HCT116 (cell line): Measurements from ENCODE around the gene ANGPT4. TPM values are rescaled to one million over a fixed set of nuclear protein-coding genes. Genes with fewer than 3 reads are reported as not detected.

ENCODE experiments used
- ATAC-seq: fragments of 200-7000 bp; cut with Tn5 transposase; 2 replicates; pipeline ENCODE4 v1.9.1; 2020; ENCODE audit warnings: mild to moderate bottlenecking, moderate library complexity
- BruUV-seq: library from RNA; stranded (reverse); fragments of 400-500 nt; replicated peaks from 2 replicates; lab custom pipeline; 2021; lab: Mats Ljungman, UMichigan
- CTCF ChIA-PET: fragments of 300-600 bp; sonication (Branson Sonifier 250); formaldehyde crosslinking; loops from one replicate; lab custom pipeline; 2021; ENCODE audit warnings: antibody characterized with exemption; lab: Charles Lee
- POLR2A ChIA-PET: fragments of 300-600, 350-600 bp; sonication (Branson Sonifier 250); formaldehyde crosslinking; loops from one replicate; lab custom pipeline; 2021; ENCODE audit warnings: antibody characterized with exemption; lab: Charles Lee
- RAD21 ChIA-PET, 2 experiments: fragments of 300-600 bp; sonication (Branson Sonifier 250); formaldehyde crosslinking; loops; one replicate each; lab custom pipeline; 2023; ENCODE audit warnings: low total read pairs in 2 of 2; ENCODE audit not compliant: uncharacterized antibody in 2 of 2, unreplicated experiment in 2 of 2, low non-redundant PET in 1 of 2; lab: Charles Lee
- DNase-seq: peaks from one replicate; pipeline ENCODE4 v3.0.0-alpha.2; 2010; ENCODE audit warnings: low read depth, low spot score
- H2AFZ ChIP-seq: fragments of 200-600 bp; shearing (Covaris generic), sonication (generic); 2 replicates; pipeline ENCODE4 v1.6.1; 2017; ENCODE audit warnings: low read depth, mixed run types, mixed read lengths, antibody characterized with exemption, low read length; ENCODE audit not compliant: poor library complexity, severe bottlenecking
- H3K27ac ChIP-seq: 2 replicates; pipeline ENCODE4 v1.5.1; 2012; ENCODE audit warnings: low read depth, low read length
- H3K27me3 ChIP-seq: fragments of 200-600 bp; sonication (generic); 2 replicates; pipeline ENCODE4 v1.6.1; 2016; ENCODE audit warnings: mixed run types, low read length, mixed read lengths; ENCODE audit not compliant: insufficient read depth
- H3K36me3 ChIP-seq, 2 experiments: fragments of 200-500 bp in 1 of 2; fragments of 200-600 bp in 1 of 2; sonication (Bioruptor generic) in 1 of 2; sonication (generic) in 1 of 2; 2 replicates each; pipeline versions ENCODE4 v1.5.1 to v1.6.1; 2014 to 2016; ENCODE audit warnings: low read length in 2 of 2, inconsistent platforms in 1 of 2, mixed read lengths in 1 of 2, mixed run types in 1 of 2; ENCODE audit not compliant: insufficient read depth in 2 of 2, control insufficient read depth in 1 of 2
- H3K4me1 ChIP-seq, 2 experiments: fragments of 200-600 bp in 1 of 2; sonication (generic) in 1 of 2; 2 replicates each; pipeline versions ENCODE4 v1.5.1 to v1.6.1; 2012 to 2017; ENCODE audit warnings: low read length in 2 of 2, inconsistent platforms in 1 of 2, mild to moderate bottlenecking in 1 of 2, mixed read lengths in 1 of 2, mixed run types in 1 of 2, moderate library complexity in 1 of 2; ENCODE audit not compliant: insufficient read depth in 2 of 2, control insufficient read depth in 1 of 2
- H3K4me2 ChIP-seq: fragments of 200-600 bp; sonication (generic); 2 replicates; pipeline ENCODE4 v1.6.1; 2017; ENCODE audit warnings: mixed run types, low read length, mixed read lengths
- H3K4me3 ChIP-seq, 2 experiments: fragments of 200-600 bp in 1 of 2; sonication (generic) in 1 of 2; replicated peaks in 1 of 2; 2 replicates each; pipeline ENCODE4 v1.5.1; 2011 to 2016; ENCODE audit warnings: low read length in 2 of 2, control low read depth in 1 of 2, low read depth in 1 of 2, mild to moderate bottlenecking in 1 of 2, mixed read lengths in 1 of 2, mixed run types in 1 of 2
- H3K79me2 ChIP-seq: fragments of 200-600 bp; sonication (generic); 2 replicates; pipeline ENCODE4 v1.6.1; 2017; ENCODE audit warnings: mild to moderate bottlenecking, mixed run types, low read length, moderate library complexity, mixed read lengths; ENCODE audit not compliant: insufficient read depth
- H3K9ac ChIP-seq: fragments of 200-600 bp; sonication (generic); 2 replicates; pipeline ENCODE4 v1.6.1; 2016; ENCODE audit warnings: low read length, mixed read lengths
- H3K9me2 ChIP-seq: fragments of 200-600 bp; sonication (generic), shearing (Covaris generic); 2 replicates; pipeline ENCODE4 v1.6.1; 2017; ENCODE audit warnings: mixed run types, mild to moderate bottlenecking, moderate library complexity; ENCODE audit not compliant: insufficient read depth
- H3K9me3 ChIP-seq, 2 experiments: fragments of 200-500 bp in 1 of 2; fragments of 200-600 bp in 1 of 2; sonication (Bioruptor generic) in 1 of 2; sonication (generic) in 1 of 2; 2 replicates each; pipeline ENCODE4 v1.6.1; 2014 to 2017; ENCODE audit warnings: low read length in 2 of 2, mixed read lengths in 2 of 2, inconsistent platforms in 1 of 2, low read depth in 1 of 2, mild to moderate bottlenecking in 1 of 2, mixed run types in 1 of 2, moderate library complexity in 1 of 2; ENCODE audit not compliant: control insufficient read depth in 1 of 2, insufficient read depth in 1 of 2
- H4K20me1 ChIP-seq: fragments of 200-600 bp; sonication (generic), shearing (Covaris generic); 2 replicates; pipeline ENCODE4 v1.6.1; 2017; ENCODE audit warnings: mixed run types, mild to moderate bottlenecking, moderate library complexity; ENCODE audit not compliant: insufficient read depth
- ATF3 ChIP-seq: IDR thresholded peaks from 2 replicates; pipeline ENCODE4 v1.6.1; 2012
- CBX3 ChIP-seq: IDR thresholded peaks from 2 replicates; pipeline ENCODE4 v1.6.1; 2012; ENCODE audit warnings: low read depth
- CEBPB ChIP-seq: IDR thresholded peaks from 2 replicates; pipeline ENCODE4 v1.6.1; 2012; ENCODE audit warnings: low read depth
- EGR1 ChIP-seq: IDR thresholded peaks from 2 replicates; pipeline ENCODE4 v1.6.1; 2012; ENCODE audit warnings: low read depth
- EZH2phosphoT487 ChIP-seq: fragments of 200-600 bp; IDR thresholded peaks from 2 replicates; pipeline ENCODE4 v1.6.1; 2018; ENCODE audit warnings: antibody characterized with exemption, borderline replicate concordance
- JUND ChIP-seq: IDR thresholded peaks from 2 replicates; pipeline ENCODE4 v1.6.1; 2012
- REST ChIP-seq: IDR thresholded peaks from 2 replicates; pipeline ENCODE4 v1.6.1; 2012; ENCODE audit warnings: low read depth
- SIN3A ChIP-seq: IDR thresholded peaks from 2 replicates; pipeline ENCODE4 v1.6.1; 2012; ENCODE audit warnings: low read depth
- SP1 ChIP-seq: IDR thresholded peaks from 2 replicates; pipeline ENCODE4 v1.6.1; 2012; ENCODE audit warnings: low read depth
- SRF ChIP-seq: IDR thresholded peaks from 2 replicates; pipeline ENCODE4 v1.6.1; 2012; ENCODE audit warnings: low read depth
- YY1 ChIP-seq: IDR thresholded peaks from 2 replicates; pipeline ENCODE4 v1.6.1; 2011; ENCODE audit warnings: low read length, low read depth, moderate library complexity, mild to moderate bottlenecking; ENCODE audit not compliant: insufficient replicate concordance; ENCODE audit errors: extremely low read depth
- ZFX ChIP-seq: fragments of 450-650 bp; IDR thresholded peaks from 2 replicates; pipeline ENCODE4 v1.6.1; 2017
- ZNF274 ChIP-seq: fragments of 200-500 bp; sonication (Bioruptor generic); IDR thresholded peaks from 2 replicates; pipeline ENCODE4 v1.6.1; 2014; ENCODE audit warnings: mild to moderate bottlenecking, low read depth, low read length, inconsistent platforms
- intact Hi-C: fragments of 100-400 bp; cut with micrococcal nuclease; formaldehyde crosslinking; loops from 2 replicates; pipeline ENCODE4 v1.10.0; 2022
- total RNA-seq: library from RNA; stranded (reverse); gene quantifications from one replicate; pipeline ENCODE4 v1.2.1, GENCODE V29; 2021; ENCODE audit not compliant: unreplicated experiment

ANGPT4 gene
- total RNA-seq, 1 experiment from 2014 or later: not detected

- TF ChIP-seq YY1: no peak
- no peak for TF ChIP-seq SIN3A
- no peak for TF ChIP-seq SP1
- TF ChIP-seq EZH2phosphoT487: no peak
- TF ChIP-seq ZNF274: no peak
- no peak for TF ChIP-seq ZFX
- no peak for TF ChIP-seq SRF
- no peak for TF ChIP-seq REST
- TF ChIP-seq ATF3: no peak
- no peak for TF ChIP-seq CEBPB
- no peak for TF ChIP-seq JUND
- TF ChIP-seq CBX3: no peak
- no peak for TF ChIP-seq EGR1
- RAD21 ChIA-PET: interaction anchor here in 1 of 2 experiments (0.7 kb wide), 1 partner anchor 140 kb away, joined by 3 read pairs; no protein-coding TSS in a partner anchor
Observed at GRCh38 chr20:958936-959815, 43.0 kb upstream of the ANGPT4 start.

More at GRCh38 chr20:958936-959815, 43.0 kb upstream of the ANGPT4 start:
- DNase-seq (no peak), ATAC-seq (no peak)
- no peaks in the 10 kb centered on the region for H3K9me3 ChIP-seq
- H3K9me2 ChIP-seq: no peaks in the 10 kb centered on the region
- no peaks in the 10 kb centered on the region for H3K79me2 ChIP-seq
- no peaks in the 10 kb centered on the region for H3K36me3 ChIP-seq
- no TSS peak for BruUV-seq
- H3K4me1 ChIP-seq: peaks cover under 1 to 6% of the 10 kb centered on the region in 2 experiments; a peak in 3 of 4 replicates
- no peak overlapping the region for H3K9ac ChIP-seq
- intact Hi-C loops: loop anchor here (10.0 kb wide), 1 partner anchor 394 kb away; no protein-coding TSS in a partner anchor
- H2AFZ ChIP-seq: no peak overlapping the region
- H3K27ac ChIP-seq: no peak overlapping the region
- POLR2A ChIA-PET: interaction anchor here (2.1 kb wide), 1 partner anchor 9 kb away, joined by 4 read pairs; no protein-coding TSS in a partner anchor
- CTCF ChIA-PET: interaction anchor here (2.5 to 6.9 kb wide), 2 partner anchors 143 to 149 kb away, joined by 9 to 181 read pairs; no protein-coding TSS in a partner anchor
- H3K4me2 ChIP-seq: no peak overlapping the region
- H3K4me3 ChIP-seq: no peak overlapping the region
- no peaks in the 10 kb centered on the region for H4K20me1 ChIP-seq
- H3K27me3 ChIP-seq: no peaks in the 10 kb centered on the region
